SK-N-SH (cell line): ENCODE measurements around the gene RAMACL. TPM values are rescaled to one million over a fixed set of nuclear protein-coding genes. Genes with fewer than 3 reads are reported as not detected.
A peak's percentile ranks its signal among the peaks of the same experiment; 100 is the strongest.

Experiments used
- CTCF ChIA-PET: fragments of 300-600, 350-600 bp; formaldehyde crosslinking; extraction: SDS; loops from one replicate; lab custom pipeline; 2021; lab: Yijun Ruan, JAX
- POLR2A ChIA-PET: fragments of 350-600 bp; sonication (Branson Sonifier 250); formaldehyde crosslinking; extraction: SDS; loops from one replicate; lab custom pipeline; 2020; ENCODE audit warnings: antibody characterized with exemption, inconsistent platforms; lab: Yijun Ruan, JAX
- DNase-seq: peaks from one replicate; pipeline ENCODE4 v3.0.0; 2012
- H2AFZ ChIP-seq: fragments of 200-600 bp; sonication (generic); 2 replicates; pipeline ENCODE4 v1.8.1; 2016; ENCODE audit warnings: antibody characterized with exemption, mild to moderate bottlenecking, low read depth
- H3F3A ChIP-seq: fragments of 200-600 bp; sonication (generic); replicated peaks from 2 replicates; pipeline ENCODE3; 2016; ENCODE audit warnings: antibody characterized with exemption, mild to moderate bottlenecking; ENCODE audit not compliant: insufficient read depth
- H3K27ac ChIP-seq, 2 experiments: fragments of 200-500 bp in 1 of 2; fragments of 200-600 bp in 1 of 2; sonication (Bioruptor generic) in 1 of 2; sonication (generic), shearing (Covaris generic) in 1 of 2; 2 replicates each; pipeline versions ENCODE4 v1.5.1 to v1.6.1; 2014 to 2016; ENCODE audit warnings: low read depth in 2 of 2, inconsistent platforms in 1 of 2, low read length in 1 of 2, mild to moderate bottlenecking in 1 of 2, mixed read lengths in 1 of 2
- H3K27me3 ChIP-seq: fragments of 200-600 bp; sonication (generic), shearing (Covaris generic); 2 replicates; pipeline ENCODE4 v1.6.1; 2016; ENCODE audit warnings: mixed run types; ENCODE audit not compliant: insufficient read depth
- H3K36me3 ChIP-seq, 2 experiments: fragments of 200-500 bp in 1 of 2; fragments of 200-600 bp in 1 of 2; sonication (Bioruptor generic) in 1 of 2; sonication (generic) in 1 of 2; replicated peaks in 1 of 2; 2 replicates each; pipeline versions ENCODE3 to v1.5.1; 2014 to 2016; ENCODE audit warnings: low read length in 1 of 2, mild to moderate bottlenecking in 1 of 2; ENCODE audit not compliant: insufficient read depth in 2 of 2, control insufficient read depth in 1 of 2
- H3K4me1 ChIP-seq, 2 experiments: fragments of 200-500 bp in 1 of 2; fragments of 200-600 bp in 1 of 2; sonication (Bioruptor generic) in 1 of 2; sonication (generic), shearing (Covaris generic) in 1 of 2; 2 replicates each; pipeline versions ENCODE4 v1.5.1 to v1.6.1; 2014 to 2016; ENCODE audit warnings: low read depth in 1 of 2, low read length in 1 of 2, mixed run types in 1 of 2; ENCODE audit not compliant: insufficient read depth in 2 of 2, control insufficient read depth in 1 of 2
- H3K4me2 ChIP-seq: fragments of 200-600 bp; sonication (generic), shearing (Covaris generic); 2 replicates; pipeline ENCODE4 v1.6.1; 2017; ENCODE audit warnings: mixed run types
- H3K4me3 ChIP-seq, 2 experiments: fragments of 200-500 bp in 1 of 2; fragments of 200-600 bp in 1 of 2; sonication (Bioruptor generic) in 1 of 2; sonication (generic), shearing (Covaris generic) in 1 of 2; 2 replicates each; pipeline versions ENCODE4 v1.5.1 to v1.8.1; 2014 to 2016; ENCODE audit warnings: low read depth in 2 of 2, inconsistent platforms in 1 of 2, low read length in 1 of 2, mild to moderate bottlenecking in 1 of 2, mixed read lengths in 1 of 2, moderate library complexity in 1 of 2
- H3K79me2 ChIP-seq: fragments of 200-600 bp; sonication (generic); 2 replicates; pipeline ENCODE4 v1.8.1; 2017; ENCODE audit warnings: mild to moderate bottlenecking; ENCODE audit not compliant: insufficient read depth
- H3K9ac ChIP-seq: fragments of 200-600 bp; sonication (generic); 2 replicates; pipeline ENCODE4 v1.6.1; 2017; ENCODE audit warnings: mixed run types
- H3K9me2 ChIP-seq: fragments of 200-600 bp; sonication (generic); 2 replicates; pipeline ENCODE4 v1.6.1; 2017; ENCODE audit warnings: mixed run types
- H3K9me3 ChIP-seq: fragments of 200-600 bp; sonication (generic); 2 replicates; pipeline ENCODE4 v1.6.1; 2017; ENCODE audit warnings: mixed run types, mild to moderate bottlenecking, moderate library complexity
- H4K20me1 ChIP-seq: fragments of 200-600 bp; sonication (generic); 2 replicates; pipeline ENCODE4 v1.6.1; 2017; ENCODE audit warnings: mild to moderate bottlenecking, mixed run types; ENCODE audit not compliant: insufficient read depth
- EP300 ChIP-seq, 2 experiments: IDR thresholded peaks; 2 replicates each; pipeline versions ENCODE4 v1.4.0 to v1.6.1; 2012; ENCODE audit warnings: borderline replicate concordance in 1 of 2, low read depth in 1 of 2, low read length in 1 of 2
- FOSL2 ChIP-seq: IDR thresholded peaks from 2 replicates; pipeline ENCODE4 v1.4.0; 2012; ENCODE audit warnings: low read depth, mild to moderate bottlenecking, moderate library complexity, borderline replicate concordance
- GATA2 ChIP-seq: sonication (generic); formaldehyde crosslinking; IDR thresholded peaks from 2 replicates; pipeline ENCODE4 v1.5.0; 2020; ENCODE audit warnings: mild to moderate bottlenecking, missing genetic modification reagents
- JUND ChIP-seq: IDR thresholded peaks from 2 replicates; pipeline ENCODE4 v1.4.0; 2012
- MXI1 ChIP-seq: IDR thresholded peaks from 2 replicates; pipeline ENCODE4 v1.6.1; 2012; ENCODE audit warnings: mild to moderate bottlenecking, low read depth, low read length, improper control_type of control experiment
- RAD21 ChIP-seq: IDR thresholded peaks from 2 replicates; pipeline ENCODE4 v1.6.1; 2012; ENCODE audit warnings: mild to moderate bottlenecking, low read length
- RCOR1 ChIP-seq: fragments of 150-350 bp; IDR thresholded peaks from 2 replicates; pipeline ENCODE4 v1.6.1; 2017; ENCODE audit warnings: antibody characterized with exemption, low read length
- RFX5 ChIP-seq: IDR thresholded peaks from 2 replicates; pipeline ENCODE4 v1.6.1; 2012; ENCODE audit warnings: mild to moderate bottlenecking, improper control_type of control experiment, low read length
- SIN3A ChIP-seq: IDR thresholded peaks from 2 replicates; pipeline ENCODE4 v1.6.1; 2012; ENCODE audit warnings: low read depth, mild to moderate bottlenecking, low read length, moderate library complexity, borderline replicate concordance
- TAF1 ChIP-seq: IDR thresholded peaks from 2 replicates; pipeline ENCODE4 v1.6.1; 2012; ENCODE audit warnings: low read depth, mild to moderate bottlenecking, low read length, moderate library complexity, borderline replicate concordance
- TCF12 ChIP-seq: IDR thresholded peaks from 2 replicates; pipeline ENCODE4 v1.4.0; 2012
- YY1 ChIP-seq: IDR thresholded peaks from 2 replicates; pipeline ENCODE4 v1.4.0; 2012; ENCODE audit warnings: low read depth, mild to moderate bottlenecking
- WGBS: methylation state at CpG from one replicate; pipeline ENCODE4 v1.1.6; 2017; ENCODE audit warnings: low lambda C conversion rate; 5-methylcytosine and 5-hydroxymethylcytosine counted together
- polyA plus RNA-seq, 3 experiments: library from polyadenylated mRNA; depleted of rRNA; stranded (reverse); fragments of >200 nt; gene quantifications; 2 replicates each; pipeline ENCODE4 v1.2.3, GENCODE V29; 2012
- TF ChIP-seq, protein P1 (sequence below): fragments of 200-600 bp; sonication (generic); IDR thresholded peaks from 2 replicates; pipeline ENCODE4 v1.6.1; 2017; ENCODE audit warnings: antibody characterized with exemption, mild to moderate bottlenecking, moderate library complexity
- TF ChIP-seq, protein P2 (sequence below): IDR thresholded peaks from 2 replicates; pipeline ENCODE4 v1.4.0; 2012; ENCODE audit warnings: low read depth, borderline replicate concordance
- TF ChIP-seq, protein P3 (sequence below): IDR thresholded peaks from 2 replicates; pipeline ENCODE4 v1.4.0; 2012; ENCODE audit warnings: low read depth

Gene RAMACL
- polyA plus RNA-seq, 1 of the 3 experiments (the other 2 are of a cell fraction), result 0.10 TPM

DNA sequence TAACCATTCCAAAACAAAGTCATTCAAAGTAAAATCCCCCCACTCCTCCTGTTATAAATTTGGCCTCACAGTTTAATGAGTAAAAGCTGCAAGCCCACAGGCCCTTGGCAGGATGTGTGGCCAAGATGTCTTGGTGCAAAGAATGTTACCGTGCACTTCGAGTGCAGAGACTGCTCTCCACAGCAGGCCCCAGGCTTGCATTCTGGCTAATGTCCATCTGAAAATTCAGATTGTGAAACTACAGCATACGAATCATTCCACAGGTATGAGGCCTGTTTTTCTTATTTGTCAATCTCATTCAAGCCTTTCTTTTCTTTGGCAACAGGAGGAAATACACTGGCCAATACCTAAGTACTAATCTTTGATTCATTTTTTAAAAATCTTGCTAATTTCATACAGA lies 33.4 kb upstream of the RAMACL start (continued):
- TF ChIP-seq YY1 (peak; percentile 22; the same call in 1 of the 2 replicates), RCOR1 (no peak), SIN3A (peak; percentile 73; the same call in 1 of the 2 replicates), JUND (peak; percentile 91), TAF1 (peak; percentile 36; the same call in 1 of the 2 replicates)
- TF ChIP-seq, protein P1, sequence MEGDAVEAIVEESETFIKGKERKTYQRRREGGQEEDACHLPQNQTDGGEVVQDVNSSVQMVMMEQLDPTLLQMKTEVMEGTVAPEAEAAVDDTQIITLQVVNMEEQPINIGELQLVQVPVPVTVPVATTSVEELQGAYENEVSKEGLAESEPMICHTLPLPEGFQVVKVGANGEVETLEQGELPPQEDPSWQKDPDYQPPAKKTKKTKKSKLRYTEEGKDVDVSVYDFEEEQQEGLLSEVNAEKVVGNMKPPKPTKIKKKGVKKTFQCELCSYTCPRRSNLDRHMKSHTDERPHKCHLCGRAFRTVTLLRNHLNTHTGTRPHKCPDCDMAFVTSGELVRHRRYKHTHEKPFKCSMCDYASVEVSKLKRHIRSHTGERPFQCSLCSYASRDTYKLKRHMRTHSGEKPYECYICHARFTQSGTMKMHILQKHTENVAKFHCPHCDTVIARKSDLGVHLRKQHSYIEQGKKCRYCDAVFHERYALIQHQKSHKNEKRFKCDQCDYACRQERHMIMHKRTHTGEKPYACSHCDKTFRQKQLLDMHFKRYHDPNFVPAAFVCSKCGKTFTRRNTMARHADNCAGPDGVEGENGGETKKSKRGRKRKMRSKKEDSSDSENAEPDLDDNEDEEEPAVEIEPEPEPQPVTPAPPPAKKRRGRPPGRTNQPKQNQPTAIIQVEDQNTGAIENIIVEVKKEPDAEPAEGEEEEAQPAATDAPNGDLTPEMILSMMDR, result no peak
- TF ChIP-seq, protein P2, sequence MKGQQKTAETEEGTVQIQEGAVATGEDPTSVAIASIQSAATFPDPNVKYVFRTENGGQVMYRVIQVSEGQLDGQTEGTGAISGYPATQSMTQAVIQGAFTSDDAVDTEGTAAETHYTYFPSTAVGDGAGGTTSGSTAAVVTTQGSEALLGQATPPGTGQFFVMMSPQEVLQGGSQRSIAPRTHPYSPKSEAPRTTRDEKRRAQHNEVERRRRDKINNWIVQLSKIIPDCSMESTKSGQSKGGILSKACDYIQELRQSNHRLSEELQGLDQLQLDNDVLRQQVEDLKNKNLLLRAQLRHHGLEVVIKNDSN, result no peak

DNA sequence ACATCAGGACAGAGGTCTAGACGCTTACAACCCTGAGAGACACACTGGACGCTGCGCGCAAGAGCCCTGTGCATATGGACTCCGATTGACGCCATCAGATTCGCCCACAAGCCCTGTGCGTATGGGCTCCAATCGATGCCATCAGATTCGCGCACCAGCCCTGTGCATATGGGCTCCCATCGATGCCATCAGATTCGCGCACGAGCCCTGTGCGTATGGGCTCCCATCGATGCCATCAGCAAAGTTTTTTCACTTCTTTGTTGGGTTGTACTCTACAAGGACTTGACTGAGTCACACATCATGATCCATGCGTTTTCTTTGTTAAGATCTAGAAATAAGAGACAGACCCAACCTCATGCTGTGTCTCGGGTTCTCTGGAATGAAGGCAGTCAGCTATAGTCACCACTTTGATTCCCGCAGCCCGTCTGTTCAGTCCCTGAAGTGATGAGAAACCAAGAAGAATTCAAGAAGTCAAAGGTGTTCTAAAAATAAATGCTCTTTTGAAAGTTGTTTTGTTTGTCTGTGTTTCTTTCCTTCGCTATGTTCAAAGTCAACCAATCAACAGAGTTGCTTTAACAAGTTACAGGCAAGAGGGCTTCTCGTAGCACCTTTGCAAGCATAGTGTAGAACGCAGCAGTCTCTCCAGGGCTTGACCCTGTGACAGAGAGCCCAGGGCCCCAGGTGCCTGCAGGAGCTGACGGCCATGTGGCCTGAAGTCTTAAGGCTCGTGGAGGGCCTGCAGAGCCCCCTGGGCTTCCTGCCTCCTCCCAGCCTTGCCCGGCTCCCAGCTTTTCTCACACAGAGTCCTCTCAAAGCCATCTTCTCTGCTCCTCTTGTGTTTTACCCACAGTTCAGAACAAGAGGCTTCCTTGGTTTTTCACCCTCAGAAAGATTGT lies 32.6 kb upstream of the RAMACL start:
- Histone ChIP-seq H2AFZ (no peak overlapping the region), H3K4me3 (no peak overlapping the region), H4K20me1 (peaks cover 2% of the 10 kb centered on the region; the same call in 1 of the 2 replicates), H3K4me2 (peak overlapping the region; percentile 78), H3K79me2 (peaks cover 85% of the 10 kb centered on the region), H3K9ac (peak overlapping the region; percentile 67), H3K27me3 (no peaks in the 10 kb centered on the region), H3K36me3 (peaks cover 19 to 24% of the 10 kb centered on the region in 2 experiments), H3K9me3 (no peaks in the 10 kb centered on the region), H3F3A (peaks cover 36% of the 10 kb centered on the region), H3K4me1 (peaks cover 32 to 84% of the 10 kb centered on the region in 2 experiments), H3K9me2 (no peaks in the 10 kb centered on the region), H3K27ac (peak overlapping the region; percentile 93 to 97)
- ChIA-PET POLR2A (no interaction called here), CTCF (interaction anchor here (1.1 to 1.6 kb wide), 2 partner anchors 130 to 151 kb away, joined by 3 read pairs; no protein-coding TSS in a partner anchor)
- WGBS, result 86% methylated on average over 26 of the region's 27 CpGs
- TF ChIP-seq RFX5 (no peak), YY1 (no peak), RAD21 (no peak), EP300 (IDR thresholded peaks at IDR 0.05; ENCODE audit: borderline replicate concordance in 1 of 2, low read depth in 1 of 2, low read length in 1 of 2) (peak in 1 of 2 experiments; percentile 43; a peak in 1 of 4 replicates), FOSL2 (peak; percentile 34; the same call in 1 of the 2 replicates), TCF12 (peak; percentile 38; the same call in 1 of the 2 replicates), MXI1 (no peak), GATA2 (CRISPR knock-in tag) (no peak)
- TF ChIP-seq, protein P3, sequence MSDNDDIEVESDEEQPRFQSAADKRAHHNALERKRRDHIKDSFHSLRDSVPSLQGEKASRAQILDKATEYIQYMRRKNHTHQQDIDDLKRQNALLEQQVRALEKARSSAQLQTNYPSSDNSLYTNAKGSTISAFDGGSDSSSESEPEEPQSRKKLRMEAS, result peak; percentile 41; the same call in 1 of the 2 replicates
- no peak for DNase-seq
